DOHH2 (cell line): Measurements from ENCODE around the gene PSMC5.
A peak's percentile ranks its signal among the peaks of the same experiment; 100 is the strongest.

Experiments
- H3F3A ChIP-seq: fragments of 200-600 bp; sonication (generic), shearing (Covaris generic); 2 replicates; pipeline ENCODE4 v1.6.0; 2016; ENCODE audit warnings: antibody characterized with exemption, mild to moderate bottlenecking; ENCODE audit not compliant: control insufficient read depth, insufficient read depth
- H3K27ac ChIP-seq: fragments of 200-600 bp; sonication (generic); 2 replicates; pipeline ENCODE4 v1.5.1; 2014; ENCODE audit warnings: low read depth, mild to moderate bottlenecking, low read length, moderate library complexity
- H3K27me3 ChIP-seq: fragments of 200-600 bp; sonication (generic); 2 replicates; pipeline ENCODE4 v1.6.1; 2014; ENCODE audit warnings: mild to moderate bottlenecking, low read length, mixed read lengths; ENCODE audit not compliant: control insufficient read depth
- H3K36me3 ChIP-seq: fragments of 200-600 bp; sonication (generic); 2 replicates; pipeline ENCODE4 v1.6.1; 2014; ENCODE audit warnings: mild to moderate bottlenecking, low read length, moderate library complexity, mixed read lengths; ENCODE audit not compliant: control insufficient read depth
- H3K4me1 ChIP-seq: fragments of 200-600 bp; sonication (generic); 2 replicates; pipeline ENCODE4 v1.6.1; 2014; ENCODE audit warnings: mild to moderate bottlenecking, low read length, mixed read lengths; ENCODE audit not compliant: control insufficient read depth
- H3K4me2 ChIP-seq: fragments of 200-600 bp; sonication (generic); 2 replicates; pipeline ENCODE4 v1.6.0; 2014; ENCODE audit warnings: mild to moderate bottlenecking, low read length, moderate library complexity
- H3K4me3 ChIP-seq: fragments of 200-600 bp; sonication (generic); 2 replicates; pipeline ENCODE4 v1.5.1; 2014; ENCODE audit warnings: mild to moderate bottlenecking, low read length, mixed read lengths
- H3K79me2 ChIP-seq: fragments of 200-600 bp; sonication (generic); 2 replicates; pipeline ENCODE4 v1.6.1; 2014; ENCODE audit warnings: mild to moderate bottlenecking, low read length, mixed read lengths; ENCODE audit not compliant: control insufficient read depth
- H3K9me2 ChIP-seq: fragments of 200-600 bp; sonication (generic); replicated peaks from 2 replicates; pipeline ENCODE4 v1.6.1; 2014; ENCODE audit warnings: mild to moderate bottlenecking, low read length, mixed read lengths; ENCODE audit not compliant: control insufficient read depth
- H3K9me3 ChIP-seq: fragments of 200-600 bp; sonication (generic); 2 replicates; pipeline ENCODE4 v1.6.1; 2014; ENCODE audit warnings: antibody characterized with exemption, low read length, mixed read lengths; ENCODE audit not compliant: control insufficient read depth, insufficient read depth
- H4K20me1 ChIP-seq: fragments of 200-600 bp; sonication (generic); 2 replicates; pipeline ENCODE4 v1.6.0; 2014; ENCODE audit warnings: low read depth, mild to moderate bottlenecking, antibody characterized with exemption, low read length, moderate library complexity; ENCODE audit not compliant: control insufficient read depth, insufficient read depth
- EZH2phosphoT487 ChIP-seq: fragments of 200-600 bp; sonication (generic); IDR thresholded peaks from 2 replicates; pipeline ENCODE4 v1.6.1; 2017; ENCODE audit warnings: borderline replicate concordance, mild to moderate bottlenecking, antibody characterized with exemption, low read length, moderate library complexity, mixed read lengths
- TF ChIP-seq, protein P1 (sequence below): fragments of 200-600 bp; sonication (generic); IDR thresholded peaks from one replicate; pipeline ENCODE4 v1.5.1; 2014; ENCODE audit warnings: antibody characterized with exemption, mild to moderate bottlenecking, low read depth, low read length; ENCODE audit not compliant: poor library complexity, severe bottlenecking

PSMC5 gene

GRCh38 chr17:63805591-63805990 is 21.6 kb upstream of the PSMC5 start:
- H3K4me2 ChIP-seq, result no peak overlapping the region
- H4K20me1 ChIP-seq, result no peaks in the 10 kb centered on the region
- peaks cover 18% of the 10 kb centered on the region; the same call in 1 of the 2 replicates for H3F3A ChIP-seq
- no peak overlapping the region for H3K27ac ChIP-seq
- no peaks in the 10 kb centered on the region for H3K79me2 ChIP-seq
- no peaks in the 10 kb centered on the region for H3K9me2 ChIP-seq
- H3K27me3 ChIP-seq, result no peaks in the 10 kb centered on the region
- H3K36me3 ChIP-seq, result peaks cover 93% of the 10 kb centered on the region
- H3K9me3 ChIP-seq, result no peaks in the 10 kb centered on the region
- H3K4me1 ChIP-seq, result peaks cover 9% of the 10 kb centered on the region; the same call in 1 of the 2 replicates
- no peak overlapping the region for H3K4me3 ChIP-seq
- TF ChIP-seq, protein P1, sequence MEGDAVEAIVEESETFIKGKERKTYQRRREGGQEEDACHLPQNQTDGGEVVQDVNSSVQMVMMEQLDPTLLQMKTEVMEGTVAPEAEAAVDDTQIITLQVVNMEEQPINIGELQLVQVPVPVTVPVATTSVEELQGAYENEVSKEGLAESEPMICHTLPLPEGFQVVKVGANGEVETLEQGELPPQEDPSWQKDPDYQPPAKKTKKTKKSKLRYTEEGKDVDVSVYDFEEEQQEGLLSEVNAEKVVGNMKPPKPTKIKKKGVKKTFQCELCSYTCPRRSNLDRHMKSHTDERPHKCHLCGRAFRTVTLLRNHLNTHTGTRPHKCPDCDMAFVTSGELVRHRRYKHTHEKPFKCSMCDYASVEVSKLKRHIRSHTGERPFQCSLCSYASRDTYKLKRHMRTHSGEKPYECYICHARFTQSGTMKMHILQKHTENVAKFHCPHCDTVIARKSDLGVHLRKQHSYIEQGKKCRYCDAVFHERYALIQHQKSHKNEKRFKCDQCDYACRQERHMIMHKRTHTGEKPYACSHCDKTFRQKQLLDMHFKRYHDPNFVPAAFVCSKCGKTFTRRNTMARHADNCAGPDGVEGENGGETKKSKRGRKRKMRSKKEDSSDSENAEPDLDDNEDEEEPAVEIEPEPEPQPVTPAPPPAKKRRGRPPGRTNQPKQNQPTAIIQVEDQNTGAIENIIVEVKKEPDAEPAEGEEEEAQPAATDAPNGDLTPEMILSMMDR, result no peak
- TF ChIP-seq EZH2phosphoT487, result no peak

GRCh38 chr17:63809970-63810369 is 17.3 kb upstream of the PSMC5 start:
- Histone ChIP-seq H3F3A (peaks cover 19% of the 10 kb centered on the region; the same call in 1 of the 2 replicates), H3K27ac (0 out of 2 replicates have a peak overlapping the region, but pooled peaks have one; percentile 8), H3K9me3 (no peaks in the 10 kb centered on the region), H3K79me2 (no peaks in the 10 kb centered on the region), H3K4me2 (no peak overlapping the region), H3K36me3 (peaks cover 97% of the 10 kb centered on the region), H3K4me1 (peaks cover 9% of the 10 kb centered on the region; the same call in 1 of the 2 replicates), H3K9me2 (no peaks in the 10 kb centered on the region), H3K27me3 (no peaks in the 10 kb centered on the region), H3K4me3 (no peak overlapping the region), H4K20me1 (no peaks in the 10 kb centered on the region)
- TF ChIP-seq, protein P1, result no peak
- TF ChIP-seq EZH2phosphoT487, result no peak

DNA sequence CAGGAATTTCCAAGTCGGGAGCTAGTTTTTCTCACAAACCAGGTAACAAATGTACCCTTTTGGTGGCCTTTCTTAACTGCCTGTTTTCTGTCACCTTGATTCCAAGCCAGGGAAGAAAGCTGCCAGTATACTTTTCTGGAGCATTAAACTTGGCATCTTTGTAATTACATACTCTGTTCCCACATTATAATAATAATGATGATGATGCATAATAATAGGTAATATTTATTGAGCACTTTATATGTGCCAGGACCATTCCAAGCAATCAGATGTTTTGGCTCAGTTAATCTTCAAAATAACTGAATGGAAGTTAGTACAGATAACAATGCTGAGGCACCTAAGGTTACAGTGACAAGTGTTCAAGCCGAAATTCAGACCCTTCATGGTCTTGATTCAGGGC is 11.1 kb upstream of the PSMC5 start:
- Histone ChIP-seq H3K4me3 (no peak overlapping the region), H3K9me3 (no peaks in the 10 kb centered on the region), H3K9me2 (no peaks in the 10 kb centered on the region), H3F3A (peaks cover 20% of the 10 kb centered on the region), H3K4me2 (no peak overlapping the region), H3K27me3 (no peaks in the 10 kb centered on the region), H3K27ac (no peak overlapping the region), H3K36me3 (peaks cover 99% of the 10 kb centered on the region), H3K79me2 (peaks cover 24% of the 10 kb centered on the region), H3K4me1 (peaks cover 2% of the 10 kb centered on the region; the same call in 1 of the 2 replicates), H4K20me1 (no peaks in the 10 kb centered on the region; the same call in 1 of the 2 replicates)
- TF ChIP-seq, protein P1, result no peak
- TF ChIP-seq EZH2phosphoT487, result no peak
